ENCODE measurements around the gene LRRC26.

LRRC26 gene

GRCh38 chr9:137169896-137170358 lies at the start of gene LRRC26:
Gene LRRC26, minus strand, starts transcription at chr9:137170051. Its CDS starts 108 bp downstream, at chr9:137169943.
- no peak for DNase-seq

GRCh38 chr9:137218754-137219271 lies 49.0 kb upstream of the LRRC26 start:
- no peak for DNase-seq

GRCh38 chr9:137218212-137218753 lies 48.4 kb upstream of the LRRC26 start:
- no peak for DNase-seq

GRCh38 chr9:137217276-137218211 lies 47.7 kb upstream of the LRRC26 start:
- DNase-seq, result no peak

- no peak for DNase-seq
These were observed 46.5 kb upstream of the LRRC26 start for GRCh38 chr9:137216188-137216965.

- DNase-seq, result no peak
These were observed 45.5 kb upstream of the LRRC26 start for GRCh38 chr9:137215196-137215986.

- no peak for DNase-seq
These were observed 44.8 kb upstream of the LRRC26 start for GRCh38 chr9:137214620-137215019.

- DNase-seq, result no peak
These were observed 43.6 kb upstream of the LRRC26 start for GRCh38 chr9:137213160-137214060.

GRCh38 chr9:137212520-137212919 lies 42.7 kb upstream of the LRRC26 start:
- no peak for DNase-seq

- no peak for DNase-seq
These were observed 41.7 kb upstream of the LRRC26 start for GRCh38 chr9:137211532-137211931.

GRCh38 chr9:137206602-137207001 lies 36.8 kb upstream of the LRRC26 start:
- no peak for DNase-seq

- peak; percentile 73 for DNase-seq
These were observed 35.5 kb upstream of the LRRC26 start, which contains the start of the genes NDOR1 and TMEM203 for GRCh38 chr9:137205126-137206069. Gene NDOR1, plus strand, starts transcription at chr9:137205700. Its CDS starts 78 bp downstream, at chr9:137205778. Gene TMEM203, minus strand, starts transcription at chr9:137205648. Its CDS starts 234 bp downstream, at chr9:137205414.

- DNase-seq, result no peak
These were observed 34.9 kb upstream of the LRRC26 start for GRCh38 chr9:137204731-137205125.

- no peak for DNase-seq
These were observed 33.1 kb upstream of the LRRC26 start for GRCh38 chr9:137202966-137203365.

GRCh38 chr9:137201205-137201868 lies 31.5 kb upstream of the LRRC26 start:
- DNase-seq, result no peak

GRCh38 chr9:137200311-137201204 lies 30.7 kb upstream of the LRRC26 start, which contains the start of gene TPRN:
Gene TPRN, minus strand, starts transcription at chr9:137200741. Its CDS starts 30 bp downstream, at chr9:137200711.
- peak; percentile 98 for DNase-seq

- no peak for DNase-seq
These were observed 29.7 kb upstream of the LRRC26 start for GRCh38 chr9:137199411-137200121.
